ENCODE data around the gene PTOV1.

GRCh38 chr19:49855676-49856573 is 5.0 kb downstream of the PTOV1 start:
- TF ChIP-seq POLR2A (IDR thresholded peaks at IDR 0.05; ENCODE audit: low read depth, low read length) (no peak), CTCF (conservative IDR thresholded peaks at IDR 0.05; ENCODE audit: low read depth, low read length) (no peak), USF2 (IDR thresholded peaks at IDR 0.05; ENCODE audit: low read depth, low read length) (no peak), SMC3 (IDR thresholded peaks at IDR 0.05; ENCODE audit: low read depth, low read length) (no peak), MAFK (IDR thresholded peaks at IDR 0.05; ENCODE audit: low read depth, low read length) (no peak), RFX5 (IDR thresholded peaks at IDR 0.05; ENCODE audit: low read depth, low read length) (no peak), RCOR1 (IDR thresholded peaks at IDR 0.05; ENCODE audit: insufficient replicate concordance, low read length) (no peak), FOS (IDR thresholded peaks at IDR 0.05; ENCODE audit: low read depth, low read length) (no peak)
